Right renal pelvis (tissue), 4 donors: ENCODE results near the gene SSNA1. TPM values are rescaled to one million over a fixed set of nuclear protein-coding genes. Genes with fewer than 3 reads are reported as not detected.

Source experiments
- DNase-seq, 4 donors: peaks; one replicate each; pipeline ENCODE4 v3.0.0-alpha.2; 2013; ENCODE audit warnings: low read depth in 4 of 4, low spot score in 3 of 4, missing footprints in 1 of 4
- polyA plus RNA-seq, 4 donors: library from polyadenylated mRNA; unstranded; fragments of 120-200 nt; gene quantifications; one replicate each; pipeline ENCODE4 v1.2.1, GENCODE V29; 2013; ENCODE audit not compliant: insufficient read length in 4 of 4

SSNA1 gene
- 10 to 100 TPM; 42.7 to 70.4 (median 47.7) TPM for polyA plus RNA-seq

GRCh38 chr9:137188490-137189296 is at the start of gene SSNA1, which contains the start of gene ANAPC2:
Gene SSNA1, plus strand, starts transcription at chr9:137188676. Its CDS starts 51 bp downstream, at chr9:137188727.
Gene ANAPC2, minus strand, starts transcription at chr9:137188560. Its CDS starts 28 bp downstream, at chr9:137188532.
- peak; percentile 89 to 98 (median 92) for DNase-seq

GRCh38 chr9:137138722-137139467 is 49.6 kb upstream of the SSNA1 start, which contains the start of gene GRIN1:
Gene GRIN1, plus strand, starts transcription at chr9:137139154. Its CDS starts 333 bp downstream, at chr9:137139487.
- DNase-seq = peak; percentile 19 to 44 (median 38)

- no peak for DNase-seq
Observed at GRCh38 chr9:137139468-137140150, 48.9 kb upstream of the SSNA1 start.

- DNase-seq = no peak
Observed at GRCh38 chr9:137140151-137141012, 48.1 kb upstream of the SSNA1 start.

GRCh38 chr9:137141050-137141810 is 47.2 kb upstream of the SSNA1 start:
- no peak for DNase-seq

GRCh38 chr9:137141976-137142936 is 46.2 kb upstream of the SSNA1 start:
- DNase-seq = no peak

GRCh38 chr9:137143459-137143858 is 45.0 kb upstream of the SSNA1 start:
- no peak for DNase-seq

- no peak for DNase-seq
Observed at GRCh38 chr9:137145731-137146526, 42.5 kb upstream of the SSNA1 start.

GRCh38 chr9:137146527-137146918 is 42.0 kb upstream of the SSNA1 start:
- no peak for DNase-seq

GRCh38 chr9:137147091-137147792 is 41.2 kb upstream of the SSNA1 start:
- DNase-seq = no peak

GRCh38 chr9:137147793-137148160 is 40.7 kb upstream of the SSNA1 start:
- DNase-seq = no peak

- no peak for DNase-seq
Observed at GRCh38 chr9:137148242-137148641, 40.2 kb upstream of the SSNA1 start.

- DNase-seq = no peak
Observed at GRCh38 chr9:137148661-137149060, 39.8 kb upstream of the SSNA1 start.

- DNase-seq = no peak
Observed at GRCh38 chr9:137149363-137149762, 39.1 kb upstream of the SSNA1 start.

- DNase-seq = no peak
Observed at GRCh38 chr9:137149942-137150616, 38.4 kb upstream of the SSNA1 start.
